Astrocyte (in vitro differentiated cells and primary cell): ENCODE measurements around the gene CD300A. TPM values are rescaled to one million over a fixed set of nuclear protein-coding genes. Genes with fewer than 3 reads are reported as not detected.

Experiments
- DNase-seq: peaks from one replicate; pipeline ENCODE4 v3.0.0-alpha.2; 2010; ENCODE audit warnings: low read depth
- FAIRE-seq: peaks from 2 replicates; lab custom pipeline; 2011; peaks lifted over from hg19 to GRCh38; lab: Jason Lieb, UNC
- H2AFZ ChIP-seq: 2 replicates; pipeline ENCODE4 v1.6.0; 2012; ENCODE audit warnings: low read depth, low read length, inconsistent platforms
- H3K27ac ChIP-seq: 2 replicates; pipeline ENCODE4 v1.5.1; 2011; ENCODE audit warnings: low read depth, low read length, inconsistent platforms
- H3K27me3 ChIP-seq: 2 replicates; pipeline ENCODE4 v1.6.0; 2011; ENCODE audit warnings: low read length, inconsistent platforms; ENCODE audit not compliant: insufficient read depth
- H3K36me3 ChIP-seq: 2 replicates; pipeline ENCODE4 v1.5.1; 2011; ENCODE audit warnings: low read length, inconsistent platforms; ENCODE audit not compliant: insufficient read depth
- H3K4me1 ChIP-seq: 2 replicates; pipeline ENCODE4 v1.5.1; 2011; ENCODE audit warnings: low read length, inconsistent platforms; ENCODE audit not compliant: insufficient read depth
- H3K4me2 ChIP-seq: 2 replicates; pipeline ENCODE4 v1.6.0; 2012; ENCODE audit warnings: low read length, inconsistent platforms
- H3K4me3 ChIP-seq: 2 replicates; pipeline ENCODE4 v1.5.1; 2011; ENCODE audit warnings: low read depth, mild to moderate bottlenecking, low read length, inconsistent platforms; ENCODE audit not compliant: insufficient read depth
- H3K79me2 ChIP-seq: 2 replicates; pipeline ENCODE4 v1.6.0; 2012; ENCODE audit warnings: mild to moderate bottlenecking, low read length, inconsistent platforms; ENCODE audit not compliant: insufficient read depth
- H3K9ac ChIP-seq: 2 replicates; pipeline ENCODE4 v1.6.0; 2012; ENCODE audit warnings: mild to moderate bottlenecking, low read length, inconsistent platforms
- H3K9me3 ChIP-seq: 2 replicates; pipeline ENCODE4 v1.5.1; 2012; ENCODE audit warnings: low read depth, mild to moderate bottlenecking, low read length, inconsistent platforms; ENCODE audit not compliant: insufficient read depth
- H4K20me1 ChIP-seq: 2 replicates; pipeline ENCODE4 v1.6.0; 2012; ENCODE audit warnings: low read length, inconsistent platforms; ENCODE audit not compliant: insufficient read depth
- H3K27ac Mint-ChIP-seq: one replicate; pipeline ENCODE4 v1.8.0; 2021; ENCODE audit warnings: mild to moderate bottlenecking, mixed read lengths; ENCODE audit not compliant: unreplicated experiment
- H3K27me3 Mint-ChIP-seq: one replicate; pipeline ENCODE4 v1.8.0; 2021; ENCODE audit warnings: low read depth, mixed read lengths; ENCODE audit not compliant: unreplicated experiment
- H3K36me3 Mint-ChIP-seq: one replicate; pipeline ENCODE4 v1.8.0; 2021; ENCODE audit warnings: low read depth, mixed read lengths; ENCODE audit not compliant: unreplicated experiment
- H3K4me1 Mint-ChIP-seq: one replicate; pipeline ENCODE4 v1.8.0; 2021; ENCODE audit warnings: low read depth, mixed read lengths; ENCODE audit not compliant: unreplicated experiment
- H3K4me3 Mint-ChIP-seq: one replicate; pipeline ENCODE4 v1.8.0; 2021; ENCODE audit warnings: mild to moderate bottlenecking, moderate library complexity, mixed read lengths; ENCODE audit not compliant: unreplicated experiment
- H3K9me3 Mint-ChIP-seq: one replicate; pipeline ENCODE4 v1.8.0; 2021; ENCODE audit warnings: mild to moderate bottlenecking, mixed read lengths; ENCODE audit not compliant: unreplicated experiment
- CTCF ChIP-seq: IDR thresholded peaks from 2 replicates; pipeline ENCODE4 v1.5.1; 2011; ENCODE audit warnings: low read depth, mild to moderate bottlenecking, inconsistent platforms, low read length, moderate library complexity; ENCODE audit not compliant: insufficient read depth
- EZH2 ChIP-seq: IDR thresholded peaks from 2 replicates; pipeline ENCODE4 v1.6.1; 2012; ENCODE audit warnings: mild to moderate bottlenecking, low read length, inconsistent platforms; ENCODE audit not compliant: insufficient read depth
- total RNA-seq: library from RNA; stranded (reverse); gene quantifications from 2 replicates; pipeline ENCODE4 v1.2.1, GENCODE V29; 2021

CD300A gene
- total RNA-seq, 1 donor from 2014 or later, result not detected

- no peaks in the 10 kb centered on the region for H3K9me3 ChIP-seq
- no peak overlapping the region for H3K4me3 ChIP-seq
- peaks cover 8% of the 10 kb centered on the region for H3K36me3 Mint-ChIP-seq
- TF ChIP-seq CTCF (no peak), EZH2 (no peak)
- peaks cover 9% of the 10 kb centered on the region for H3K27me3 ChIP-seq
- H3K4me2 ChIP-seq, result peak overlapping the region; percentile 67
- peak overlapping the region; percentile 70 for H3K4me3 Mint-ChIP-seq
- peaks cover 4% of the 10 kb centered on the region for H3K4me1 Mint-ChIP-seq
- no peak overlapping the region for H3K27ac ChIP-seq
- peaks cover 21% of the 10 kb centered on the region for H3K27me3 Mint-ChIP-seq
- H4K20me1 ChIP-seq, result no peaks in the 10 kb centered on the region
- no peaks in the 10 kb centered on the region for H3K79me2 ChIP-seq
- H3K27ac Mint-ChIP-seq, result peak overlapping the region; percentile 12
- no peak overlapping the region for H3K9ac ChIP-seq
- no peak overlapping the region for H2AFZ ChIP-seq
- FAIRE-seq, result no peak
- DNase-seq, result no peak
- no peaks in the 10 kb centered on the region for H3K9me3 Mint-ChIP-seq
- H3K4me1 ChIP-seq, result peaks cover 4% of the 10 kb centered on the region
- H3K36me3 ChIP-seq, result no peaks in the 10 kb centered on the region
Observed at GRCh38 chr17:74452841-74453661, 13.4 kb upstream of the CD300A start.

- H3K4me1 ChIP-seq, result peaks cover 4% of the 10 kb centered on the region
- DNase-seq (no peak), FAIRE-seq (no peak)
- no peak overlapping the region for H3K4me3 ChIP-seq
- Mint-ChIP-seq H3K9me3 (no peaks in the 10 kb centered on the region), H3K36me3 (peaks cover 8% of the 10 kb centered on the region), H3K27me3 (peaks cover 28% of the 10 kb centered on the region), H3K27ac (no peak overlapping the region), H3K4me1 (peaks cover 4% of the 10 kb centered on the region), H3K4me3 (no peak overlapping the region)
- H3K27me3 ChIP-seq, result peaks cover 9% of the 10 kb centered on the region
- no peak overlapping the region for H3K9ac ChIP-seq
- no peak overlapping the region for H2AFZ ChIP-seq
- H3K36me3 ChIP-seq, result no peaks in the 10 kb centered on the region
- H3K4me2 ChIP-seq, result peak overlapping the region; percentile 93
- TF ChIP-seq CTCF (no peak), EZH2 (no peak)
- no peaks in the 10 kb centered on the region for H3K9me3 ChIP-seq
- no peaks in the 10 kb centered on the region for H3K79me2 ChIP-seq
- no peaks in the 10 kb centered on the region for H4K20me1 ChIP-seq
- H3K27ac ChIP-seq, result no peak overlapping the region
Observed at GRCh38 chr17:74453665-74454196, 12.7 kb upstream of the CD300A start.
